HK-2 (cell line): Measurements from ENCODE around the gene TEX29.

Source experiments
- DNase-seq: peaks from one replicate; pipeline ENCODE4 v3.0.0-alpha.2; 2018; ENCODE audit not compliant: unreplicated experiment

TEX29 gene

GRCh38 chr13:111368091-111368490 lies 47.6 kb downstream of the TEX29 start:
- no peak for DNase-seq

- DNase-seq = no peak
These were observed 49.7 kb downstream of the TEX29 start for GRCh38 chr13:111370147-111370546.

- DNase-seq = no peak
These were observed 50.4 kb downstream of the TEX29 start for GRCh38 chr13:111370570-111371535.

- no peak for DNase-seq
These were observed 51.3 kb downstream of the TEX29 start for GRCh38 chr13:111371720-111372119.

GRCh38 chr13:111372651-111373425 lies 52.4 kb downstream of the TEX29 start:
- DNase-seq = no peak

GRCh38 chr13:111373486-111373885 lies 53.0 kb downstream of the TEX29 start:
- DNase-seq = no peak

GRCh38 chr13:111380431-111380830 lies 60.0 kb downstream of the TEX29 start:
- no peak for DNase-seq

- DNase-seq = no peak
These were observed 62.0 kb downstream of the TEX29 start for GRCh38 chr13:111382411-111382810.

- DNase-seq = no peak
These were observed 62.4 kb downstream of the TEX29 start for GRCh38 chr13:111382877-111383276.

- DNase-seq = no peak
These were observed 63.4 kb downstream of the TEX29 start for GRCh38 chr13:111383591-111384440.

- DNase-seq = no peak
These were observed 64.2 kb downstream of the TEX29 start for GRCh38 chr13:111384441-111385182.

GRCh38 chr13:111385183-111385857 lies 64.9 kb downstream of the TEX29 start:
- DNase-seq = no peak

- DNase-seq = no peak
These were observed 66.8 kb downstream of the TEX29 start for GRCh38 chr13:111387026-111387871.

GRCh38 chr13:111387945-111388600 lies 67.6 kb downstream of the TEX29 start:
- DNase-seq = no peak

GRCh38 chr13:111388851-111389500 lies 68.5 kb downstream of the TEX29 start:
- DNase-seq = no peak

GRCh38 chr13:111389621-111390521 lies 69.4 kb downstream of the TEX29 start:
- no peak for DNase-seq

- no peak for DNase-seq
These were observed 70.3 kb downstream of the TEX29 start for GRCh38 chr13:111390522-111391270.
